K562 (cell line): ENCODE results near the gene NBR1. TPM values are rescaled to one million over a fixed set of nuclear protein-coding genes. Genes with fewer than 3 reads are reported as not detected.

ENCODE experiments used
- CBX2 ChIP-seq: fragments of 200-600 bp; sonication (generic); IDR thresholded peaks from one replicate; pipeline ENCODE4 v1.6.1; 2012; ENCODE audit warnings: mild to moderate bottlenecking, low read length, inconsistent platforms; ENCODE audit not compliant: insufficient read depth, poor library complexity, severe bottlenecking
- CEBPG ChIP-seq, 3 experiments: fragments of 200-800 bp in 1 of 3; sonication (Bioruptor generic) in 1 of 3; sonication (generic) in 1 of 3; formaldehyde crosslinking in 1 of 3; IDR thresholded peaks in 2 of 3; conservative IDR thresholded peaks in 1 of 3; 2 replicates each; pipeline versions ENCODE4 v1.6.1 to v1.8.0; 2016 to 2022; ENCODE audit warnings: missing compliant biosample characterization in 2 of 3, missing genetic modification characterization in 2 of 3, mild to moderate bottlenecking in 1 of 3, missing genetic modification reagents in 1 of 3
- GABPA ChIP-seq: fragments of 200-800 bp; sonication (Bioruptor generic); conservative IDR thresholded peaks from 2 replicates; pipeline ENCODE4 v1.6.1; 2016; ENCODE audit warnings: low read depth, missing genetic modification characterization, missing compliant biosample characterization
- GTF2F1 ChIP-seq: IDR thresholded peaks from 2 replicates; pipeline ENCODE4 v1.6.1; 2011; ENCODE audit warnings: low read depth, low read length, improper control_type of control experiment
- HMGN3 ChIP-seq: IDR thresholded peaks from 2 replicates; pipeline ENCODE4 v1.6.1; 2011; ENCODE audit warnings: borderline replicate concordance, low read depth, mild to moderate bottlenecking, mixed read lengths, low read length; ENCODE audit not compliant: insufficient read length; ENCODE audit errors: extremely low read depth
- NCOA2 ChIP-seq, 2 experiments: fragments of 450-650 bp; IDR thresholded peaks; 2 replicates each; pipeline ENCODE4 v1.6.1; 2018; ENCODE audit warnings: mild to moderate bottlenecking in 2 of 2, moderate library complexity in 1 of 2; ENCODE audit not compliant: partially characterized antibody in 2 of 2
- NR2C2 ChIP-seq, 2 experiments: fragments of 200-800 bp in 1 of 2; sonication (Bioruptor generic) in 1 of 2; sonication (generic) in 1 of 2; formaldehyde crosslinking in 1 of 2; IDR thresholded peaks; 2 replicates each; pipeline versions ENCODE4 v1.6.1 to v1.8.0; 2016 to 2022; ENCODE audit warnings: mild to moderate bottlenecking in 1 of 2, missing compliant biosample characterization in 1 of 2, missing genetic modification characterization in 1 of 2, missing genetic modification reagents in 1 of 2
- SLC30A9 ChIP-seq: fragments of 250-450 bp; sonication (Bioruptor Pico); IDR thresholded peaks from 2 replicates; pipeline ENCODE4 v1.8.0; 2022; ENCODE audit warnings: mild to moderate bottlenecking, moderate library complexity
- SMAD1 ChIP-seq: fragments of 150-350 bp; IDR thresholded peaks from 2 replicates; pipeline ENCODE4 v1.6.1; 2014; ENCODE audit warnings: low read length, low read depth; ENCODE audit not compliant: partially characterized antibody
- SMARCE1 ChIP-seq: fragments of 450-650 bp; IDR thresholded peaks from 2 replicates; pipeline ENCODE4 v1.7.1; 2016; ENCODE audit warnings: mild to moderate bottlenecking
- SP1 ChIP-seq: sonication (generic); formaldehyde crosslinking; IDR thresholded peaks from 2 replicates; pipeline ENCODE4 v1.8.1; 2022; ENCODE audit warnings: mild to moderate bottlenecking, missing genetic modification reagents
- ZEB2 ChIP-seq: fragments of 450-650 bp; IDR thresholded peaks from 2 replicates; pipeline ENCODE4 v1.6.1; 2016
- ZKSCAN1 ChIP-seq: fragments of 150-350 bp; IDR thresholded peaks from 2 replicates; pipeline ENCODE4 v1.6.1; 2016; ENCODE audit warnings: low read depth, low read length
- polyA plus RNA-seq, 8 experiments: library from polyadenylated mRNA; depleted of rRNA in 4 of 8; stranded (reverse) in 5 of 8; unstranded in 3 of 8; fragments of >200 nt; fragmentation: Nextera tagmentation in 2 of 8; fragmentation: Illumina TruSeq in 1 of 8; extraction: Ambion mirVana in 2 of 8; extraction: Trizol in 1 of 8; gene quantifications; 2 replicates each; pipeline versions ENCODE4 v1.2.1 to v1.2.3, GENCODE V29; 2011 to 2014; ENCODE audit warnings: inconsistent platforms in 1 of 8, missing spikeins in 1 of 8
- total RNA-seq, 7 experiments: library from RNA; depleted of rRNA in 6 of 7; stranded (reverse); fragments of >200 nt in 6 of 7; fragmentation: Illumina TruSeq in 2 of 7; extraction: Trizol in 2 of 7; gene quantifications; 2 replicates each; pipeline versions ENCODE4 v1.2.1 to v1.2.3, GENCODE V29; 2011 to 2021; ENCODE audit warnings: low replicate concordance in 1 of 7
- TF ChIP-seq, protein P1 (sequence below): fragments of 250-450 bp; sonication (Bioruptor Pico); IDR thresholded peaks from 2 replicates; pipeline ENCODE4 v1.5.0; 2021; ENCODE audit warnings: mild to moderate bottlenecking, borderline replicate concordance
- TF ChIP-seq, protein P2 (sequence below): fragments of 450-650 bp; IDR thresholded peaks from 2 replicates; pipeline ENCODE4 v1.6.1; 2016; ENCODE audit warnings: borderline replicate concordance
- TF ChIP-seq, protein P3 (sequence below): fragments of 450-650 bp; IDR thresholded peaks from 2 replicates; pipeline ENCODE4 v1.7.0; 2016; ENCODE audit warnings: borderline replicate concordance
- TF ChIP-seq, protein P4 (sequence below): IDR thresholded peaks from 2 replicates; pipeline ENCODE4 v1.6.1; 2011; ENCODE audit warnings: borderline replicate concordance, low read depth, mild to moderate bottlenecking, moderate library complexity, low read length; ENCODE audit not compliant: insufficient read depth, poor library complexity, severe bottlenecking

Gene NBR1
- total and polyA plus RNA-seq, 9 of the 15 experiments (the other 6 are each of a cell fraction or from before 2014, with no cell fraction given): 4.2 to 70.1 (median 39.9) TPM

DNA sequence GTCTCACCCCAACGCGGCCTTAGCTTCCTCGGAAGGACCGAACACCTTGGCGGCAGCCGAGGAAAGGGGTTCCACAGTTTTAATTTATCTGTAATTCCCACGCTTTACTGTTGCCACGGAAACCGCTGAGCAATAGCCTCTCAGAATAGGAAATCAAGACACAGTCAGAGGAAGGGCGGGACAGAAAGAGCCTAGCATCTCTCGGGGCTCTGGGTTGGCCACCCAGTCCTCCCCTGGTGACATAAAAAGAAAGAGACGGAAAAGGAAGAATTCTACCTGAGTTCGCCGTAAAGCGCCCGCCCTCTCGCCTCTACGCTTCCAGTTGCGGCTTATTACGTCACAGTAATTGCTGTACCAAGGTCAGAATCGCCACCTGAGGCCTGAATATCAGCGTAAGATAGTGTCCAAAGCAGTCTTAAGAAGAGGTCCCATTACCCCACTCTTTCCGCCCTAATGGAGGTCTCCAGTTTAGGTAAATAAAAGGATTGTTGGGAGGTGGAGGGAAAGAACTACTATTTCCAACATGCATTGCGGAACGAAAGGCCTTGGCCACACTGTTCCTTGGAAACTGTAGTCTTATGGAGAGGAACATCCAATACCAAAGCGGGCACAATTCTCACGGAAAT, 761 bp upstream of the NBR1 start (continued):
- 0 out of 2 replicates have a peak, but pooled peaks have one; percentile 12 for TF ChIP-seq SMARCE1
- TF ChIP-seq GTF2F1: 0 out of 2 replicates have a peak, but pooled peaks have one; percentile 17
- TF ChIP-seq CBX2: no peak
- no peak for TF ChIP-seq SLC30A9 (CRISPR knock-in tag)
- TF ChIP-seq ZKSCAN1: no peak
- TF ChIP-seq GABPA (tag): peak; percentile 87
- TF ChIP-seq, protein P1, sequence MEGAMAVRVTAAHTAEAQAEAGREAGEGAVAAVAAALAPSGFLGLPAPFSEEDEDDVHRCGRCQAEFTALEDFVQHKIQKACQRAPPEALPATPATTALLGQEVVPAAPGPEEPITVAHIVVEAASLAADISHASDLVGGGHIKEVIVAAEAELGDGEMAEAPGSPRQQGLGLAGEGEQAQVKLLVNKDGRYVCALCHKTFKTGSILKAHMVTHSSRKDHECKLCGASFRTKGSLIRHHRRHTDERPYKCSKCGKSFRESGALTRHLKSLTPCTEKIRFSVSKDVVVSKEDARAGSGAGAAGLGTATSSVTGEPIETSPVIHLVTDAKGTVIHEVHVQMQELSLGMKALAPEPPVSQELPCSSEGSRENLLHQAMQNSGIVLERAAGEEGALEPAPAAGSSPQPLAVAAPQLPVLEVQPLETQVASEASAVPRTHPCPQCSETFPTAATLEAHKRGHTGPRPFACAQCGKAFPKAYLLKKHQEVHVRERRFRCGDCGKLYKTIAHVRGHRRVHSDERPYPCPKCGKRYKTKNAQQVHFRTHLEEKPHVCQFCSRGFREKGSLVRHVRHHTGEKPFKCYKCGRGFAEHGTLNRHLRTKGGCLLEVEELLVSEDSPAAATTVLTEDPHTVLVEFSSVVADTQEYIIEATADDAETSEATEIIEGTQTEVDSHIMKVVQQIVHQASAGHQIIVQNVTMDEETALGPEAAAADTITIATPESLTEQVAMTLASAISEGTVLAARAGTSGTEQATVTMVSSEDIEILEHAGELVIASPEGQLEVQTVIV: peak; percentile 93
- no peak for TF ChIP-seq NCOA2 (IDR thresholded peaks at IDR 0.05; ENCODE audit: partially characterized antibody in 2 of 2)
- peak; percentile 47 for TF ChIP-seq SMAD1
- TF ChIP-seq CEBPG (CRISPR knock-in tag; IDR thresholded peaks at IDR 0.05): peak; percentile 77
- peak; percentile 84 to 93 for TF ChIP-seq CEBPG (tag; conservative IDR thresholded peaks at IDR 0.05 in 1 of 2, IDR thresholded peaks at IDR 0.05 in 1 of 2)
- TF ChIP-seq, protein P2, sequence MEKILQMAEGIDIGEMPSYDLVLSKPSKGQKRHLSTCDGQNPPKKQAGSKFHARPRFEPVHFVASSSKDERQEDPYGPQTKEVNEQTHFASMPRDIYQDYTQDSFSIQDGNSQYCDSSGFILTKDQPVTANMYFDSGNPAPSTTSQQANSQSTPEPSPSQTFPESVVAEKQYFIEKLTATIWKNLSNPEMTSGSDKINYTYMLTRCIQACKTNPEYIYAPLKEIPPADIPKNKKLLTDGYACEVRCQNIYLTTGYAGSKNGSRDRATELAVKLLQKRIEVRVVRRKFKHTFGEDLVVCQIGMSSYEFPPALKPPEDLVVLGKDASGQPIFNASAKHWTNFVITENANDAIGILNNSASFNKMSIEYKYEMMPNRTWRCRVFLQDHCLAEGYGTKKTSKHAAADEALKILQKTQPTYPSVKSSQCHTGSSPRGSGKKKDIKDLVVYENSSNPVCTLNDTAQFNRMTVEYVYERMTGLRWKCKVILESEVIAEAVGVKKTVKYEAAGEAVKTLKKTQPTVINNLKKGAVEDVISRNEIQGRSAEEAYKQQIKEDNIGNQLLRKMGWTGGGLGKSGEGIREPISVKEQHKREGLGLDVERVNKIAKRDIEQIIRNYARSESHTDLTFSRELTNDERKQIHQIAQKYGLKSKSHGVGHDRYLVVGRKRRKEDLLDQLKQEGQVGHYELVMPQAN: peak; percentile 83; the same call in 1 of the 2 replicates
- TF ChIP-seq, protein P3, sequence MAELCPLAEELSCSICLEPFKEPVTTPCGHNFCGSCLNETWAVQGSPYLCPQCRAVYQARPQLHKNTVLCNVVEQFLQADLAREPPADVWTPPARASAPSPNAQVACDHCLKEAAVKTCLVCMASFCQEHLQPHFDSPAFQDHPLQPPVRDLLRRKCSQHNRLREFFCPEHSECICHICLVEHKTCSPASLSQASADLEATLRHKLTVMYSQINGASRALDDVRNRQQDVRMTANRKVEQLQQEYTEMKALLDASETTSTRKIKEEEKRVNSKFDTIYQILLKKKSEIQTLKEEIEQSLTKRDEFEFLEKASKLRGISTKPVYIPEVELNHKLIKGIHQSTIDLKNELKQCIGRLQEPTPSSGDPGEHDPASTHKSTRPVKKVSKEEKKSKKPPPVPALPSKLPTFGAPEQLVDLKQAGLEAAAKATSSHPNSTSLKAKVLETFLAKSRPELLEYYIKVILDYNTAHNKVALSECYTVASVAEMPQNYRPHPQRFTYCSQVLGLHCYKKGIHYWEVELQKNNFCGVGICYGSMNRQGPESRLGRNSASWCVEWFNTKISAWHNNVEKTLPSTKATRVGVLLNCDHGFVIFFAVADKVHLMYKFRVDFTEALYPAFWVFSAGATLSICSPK: no peak
- TF ChIP-seq HMGN3: no peak
- TF ChIP-seq, protein P4, sequence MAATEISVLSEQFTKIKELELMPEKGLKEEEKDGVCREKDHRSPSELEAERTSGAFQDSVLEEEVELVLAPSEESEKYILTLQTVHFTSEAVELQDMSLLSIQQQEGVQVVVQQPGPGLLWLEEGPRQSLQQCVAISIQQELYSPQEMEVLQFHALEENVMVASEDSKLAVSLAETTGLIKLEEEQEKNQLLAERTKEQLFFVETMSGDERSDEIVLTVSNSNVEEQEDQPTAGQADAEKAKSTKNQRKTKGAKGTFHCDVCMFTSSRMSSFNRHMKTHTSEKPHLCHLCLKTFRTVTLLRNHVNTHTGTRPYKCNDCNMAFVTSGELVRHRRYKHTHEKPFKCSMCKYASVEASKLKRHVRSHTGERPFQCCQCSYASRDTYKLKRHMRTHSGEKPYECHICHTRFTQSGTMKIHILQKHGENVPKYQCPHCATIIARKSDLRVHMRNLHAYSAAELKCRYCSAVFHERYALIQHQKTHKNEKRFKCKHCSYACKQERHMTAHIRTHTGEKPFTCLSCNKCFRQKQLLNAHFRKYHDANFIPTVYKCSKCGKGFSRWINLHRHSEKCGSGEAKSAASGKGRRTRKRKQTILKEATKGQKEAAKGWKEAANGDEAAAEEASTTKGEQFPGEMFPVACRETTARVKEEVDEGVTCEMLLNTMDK: no peak
- TF ChIP-seq ZEB2: peak; percentile 40; the same call in 1 of the 2 replicates
- TF ChIP-seq SP1 (CRISPR knock-in tag): peak; percentile 53
- TF ChIP-seq NR2C2 (CRISPR knock-in tag; IDR thresholded peaks at IDR 0.05): no peak
- TF ChIP-seq NR2C2 (tag; IDR thresholded peaks at IDR 0.05): peak; percentile 95
